G401 (cell line): ENCODE measurements around the gene RBPMS2. TPM values are rescaled to one million over a fixed set of nuclear protein-coding genes. Genes with fewer than 3 reads are reported as not detected.
"Not testable (repeated sequence)": the region's sequence is repeated elsewhere in the genome, so short reads cannot be mapped to it uniquely, and the experiment has no call there.

Experiments
- DNase-seq: peaks from one replicate; pipeline ENCODE4 v3.0.0-alpha.2; 2015; ENCODE audit warnings: low spot score
- in situ Hi-C: cut with HindIII; loops from 2 replicates; pipeline ENCODE4 v1.10.0; 2016; ENCODE audit warnings: low sequenced_read_pairs, mixed read lengths
- total RNA-seq: library from RNA; depleted of rRNA; stranded (reverse); fragments of >200 nt; shearing (Covaris generic); gene quantifications from 2 replicates; pipeline ENCODE4 v1.2.3, GENCODE V29; 2014; rRNA removed

RBPMS2 gene
- 0.12 and 0.27 TPM in 2 replicates for total RNA-seq

DNA sequence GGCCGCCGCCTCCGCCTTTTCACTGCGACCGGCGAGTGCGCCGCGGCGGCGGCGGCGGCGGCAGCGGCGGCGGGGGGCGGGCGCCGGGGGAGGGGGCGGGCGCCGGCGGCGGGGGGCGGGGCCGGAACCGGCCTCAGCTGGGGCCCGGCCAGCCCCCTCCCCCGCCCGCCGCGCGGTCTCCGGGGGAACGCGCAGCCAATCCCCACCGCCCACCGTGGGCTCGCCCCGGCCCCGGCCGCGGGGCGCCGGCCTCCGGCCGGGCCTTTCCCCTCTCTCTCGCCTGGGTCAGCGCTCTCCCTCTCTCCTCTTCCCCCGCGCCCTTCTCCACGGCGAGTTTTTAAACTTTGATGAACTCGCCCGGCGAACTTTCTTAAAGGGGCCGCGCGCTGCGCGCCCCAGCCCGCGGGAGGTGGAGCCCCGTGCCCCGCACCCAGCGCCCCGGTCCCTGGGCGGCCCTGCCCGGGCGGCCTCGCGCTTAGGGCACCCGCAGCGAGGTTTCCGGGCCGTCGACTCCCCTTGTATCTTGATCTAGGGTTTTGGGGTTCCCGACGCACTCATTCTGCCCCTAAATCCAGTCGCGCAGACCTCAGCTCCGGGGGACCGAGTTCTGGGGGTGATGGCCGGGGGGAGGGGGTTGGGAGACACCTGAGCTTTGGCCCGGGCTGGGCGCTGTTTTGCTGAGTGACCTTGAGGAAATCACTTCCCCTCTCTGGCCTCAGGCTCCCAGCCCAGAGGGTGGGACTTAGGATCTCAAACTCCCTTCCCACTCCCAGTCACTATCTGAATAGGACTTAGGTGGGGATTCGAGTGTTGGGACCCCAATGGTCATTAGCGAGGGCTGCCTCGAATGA, at the start of gene RBPMS2:
TSS of gene RBPMS2 (minus strand) at position 39 of the 851 bp plus-strand sequence. CDS start 270 bp downstream, outside the sequence.
- in situ Hi-C loops = no loop called here

DNA sequence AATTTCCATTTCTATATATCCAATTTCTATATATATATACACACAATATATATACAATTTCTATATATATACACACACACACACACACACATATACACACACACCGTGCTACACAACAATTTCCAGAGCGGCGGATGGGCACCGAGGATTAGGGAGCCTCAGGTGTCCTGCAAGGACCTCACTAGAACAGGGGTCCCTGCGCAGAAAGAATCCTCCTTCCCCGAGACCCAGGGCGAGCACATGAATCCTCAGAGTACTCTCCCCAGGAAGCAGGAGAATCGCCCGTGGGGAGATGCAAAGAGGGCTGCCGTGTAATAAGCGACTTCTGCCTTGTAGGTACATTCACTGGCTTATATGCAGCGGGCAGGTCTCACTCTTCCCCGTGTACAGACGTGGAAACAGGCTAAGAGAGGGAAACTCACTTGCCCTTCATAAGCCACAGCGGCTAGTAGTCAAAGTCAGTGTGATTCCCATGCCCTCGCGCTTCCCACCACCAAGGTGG, 49.6 kb upstream of the RBPMS2 start:
- DNase-seq = no peak
- in situ Hi-C loops = no loop called here

More for the DNA sequence above, at the start of gene RBPMS2:
- DNase-seq = no peak

DNA sequence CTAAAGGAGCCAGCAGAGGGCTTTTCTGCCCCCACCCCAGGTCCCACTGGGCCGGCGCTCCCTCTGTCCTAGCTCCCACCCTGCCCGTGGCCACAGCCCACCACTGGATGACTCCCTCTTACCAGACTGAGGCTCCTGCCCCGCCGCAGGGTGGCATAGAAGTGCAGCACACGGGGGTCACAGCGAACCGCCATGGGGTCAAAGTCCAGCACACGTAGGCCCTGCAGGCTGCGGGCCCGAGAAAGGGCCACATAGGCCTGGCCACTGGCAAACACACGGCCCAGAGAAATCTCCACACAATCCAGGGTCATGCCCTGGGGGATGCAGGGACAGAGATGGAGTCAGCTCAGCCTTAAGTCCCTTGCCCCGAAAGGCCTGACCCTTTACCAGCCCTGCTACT, 41.1 kb upstream of the RBPMS2 start:
- DNase-seq = no peak
- in situ Hi-C loops = no loop called here

DNA sequence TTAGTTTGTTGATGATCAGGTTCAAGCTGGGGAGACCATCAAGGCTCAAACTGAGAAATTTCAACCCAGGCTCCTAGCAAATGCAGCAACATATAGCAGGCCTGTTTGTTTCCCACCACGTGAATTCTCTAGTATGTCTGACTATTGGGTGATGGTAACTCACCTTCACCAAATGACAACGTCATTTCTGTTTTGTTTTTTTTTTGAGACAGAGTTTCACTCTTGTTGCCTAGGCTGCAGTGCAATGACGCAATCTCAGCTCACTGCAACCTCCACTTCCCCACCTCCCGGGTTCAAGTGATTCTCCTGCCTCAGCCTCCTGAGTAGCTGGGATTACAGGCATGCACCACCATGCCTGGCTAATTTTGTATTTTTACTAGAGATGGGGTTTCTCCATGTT, 39.6 kb upstream of the RBPMS2 start:
- in situ Hi-C loops, DNase-seq: not testable (repeated sequence)

DNA sequence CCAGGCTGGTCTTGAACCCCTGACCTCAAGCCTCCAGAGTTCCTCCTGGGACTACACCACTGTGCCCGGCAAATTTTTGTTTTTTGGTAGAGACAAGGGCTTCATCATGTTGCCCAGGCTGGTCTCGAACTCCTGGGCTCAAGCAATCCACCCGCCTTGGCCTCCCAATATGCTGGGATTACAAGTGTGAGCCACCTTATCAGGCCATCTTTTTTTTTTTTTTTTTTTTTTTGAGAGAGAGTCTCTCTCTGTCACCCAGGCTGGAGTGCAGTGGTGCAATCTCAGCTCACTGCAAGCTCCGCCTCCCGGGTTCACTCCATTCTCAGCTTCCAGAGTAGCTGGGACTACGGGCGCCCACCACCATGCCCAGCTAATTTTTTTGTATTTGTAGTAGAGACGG, 38.9 kb upstream of the RBPMS2 start:
- in situ Hi-C loops, DNase-seq: not testable (repeated sequence)

DNA sequence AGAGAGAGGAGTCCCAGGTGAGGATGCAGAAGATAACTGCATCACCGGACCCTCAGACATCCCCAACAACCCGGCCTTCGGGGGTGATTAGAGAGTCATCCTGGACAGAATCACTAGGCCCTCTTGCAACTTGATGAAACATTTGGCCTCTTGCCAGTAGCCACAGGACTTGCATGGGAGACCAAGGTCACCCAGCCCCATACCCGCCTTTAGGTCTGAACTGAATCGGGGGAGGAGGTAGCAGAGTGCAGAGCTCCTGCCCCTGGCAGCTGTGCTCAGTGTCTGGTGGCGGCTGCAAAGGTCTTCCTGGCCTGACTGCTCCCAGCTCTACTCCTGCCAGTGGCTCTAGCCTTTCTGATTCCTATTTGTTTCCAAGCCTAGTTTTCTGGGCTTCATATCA, 37.7 kb upstream of the RBPMS2 start:
- in situ Hi-C loops = no loop called here
- DNase-seq = no peak

DNA sequence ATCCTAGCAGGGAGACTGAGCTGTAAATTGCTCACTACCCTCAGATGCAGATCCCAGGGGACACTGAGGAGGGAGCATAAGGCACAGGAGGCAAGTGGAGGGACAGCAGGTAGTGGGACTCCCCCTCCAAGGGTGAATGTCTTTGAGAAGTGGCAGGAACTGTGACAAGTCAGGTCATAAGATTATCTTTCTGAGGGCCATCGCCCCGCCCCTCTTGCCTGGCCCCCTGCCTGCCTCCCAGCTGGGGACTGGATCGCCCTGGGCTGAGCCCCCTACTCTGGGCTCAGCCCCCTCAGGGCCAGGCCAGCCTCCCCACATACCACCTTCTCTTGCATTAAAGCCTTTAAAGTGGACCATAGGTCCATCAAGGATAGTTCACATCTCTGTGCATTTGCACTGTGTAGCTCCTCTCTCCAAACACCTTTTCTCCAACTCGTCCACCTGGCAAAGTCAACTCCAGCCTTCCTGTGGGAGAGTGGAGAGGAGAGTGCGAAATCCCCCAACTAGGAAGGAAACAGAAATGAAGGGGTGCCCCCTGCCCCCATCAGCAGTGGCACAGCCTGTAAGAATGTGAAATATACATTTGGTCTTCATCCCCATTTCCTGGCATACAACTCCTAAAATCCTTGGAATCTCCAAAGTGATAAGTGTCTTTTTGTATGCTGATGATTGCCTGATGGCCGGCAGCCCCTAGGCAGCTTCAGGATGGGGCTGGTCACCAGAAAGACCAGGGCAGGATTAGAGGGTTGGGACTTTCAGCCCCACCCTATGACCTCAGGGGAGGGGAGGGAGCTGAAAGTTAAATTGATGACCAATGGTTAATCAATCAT, 35.3 kb upstream of the RBPMS2 start:
- no peak for DNase-seq
- in situ Hi-C loops = no loop called here

DNA sequence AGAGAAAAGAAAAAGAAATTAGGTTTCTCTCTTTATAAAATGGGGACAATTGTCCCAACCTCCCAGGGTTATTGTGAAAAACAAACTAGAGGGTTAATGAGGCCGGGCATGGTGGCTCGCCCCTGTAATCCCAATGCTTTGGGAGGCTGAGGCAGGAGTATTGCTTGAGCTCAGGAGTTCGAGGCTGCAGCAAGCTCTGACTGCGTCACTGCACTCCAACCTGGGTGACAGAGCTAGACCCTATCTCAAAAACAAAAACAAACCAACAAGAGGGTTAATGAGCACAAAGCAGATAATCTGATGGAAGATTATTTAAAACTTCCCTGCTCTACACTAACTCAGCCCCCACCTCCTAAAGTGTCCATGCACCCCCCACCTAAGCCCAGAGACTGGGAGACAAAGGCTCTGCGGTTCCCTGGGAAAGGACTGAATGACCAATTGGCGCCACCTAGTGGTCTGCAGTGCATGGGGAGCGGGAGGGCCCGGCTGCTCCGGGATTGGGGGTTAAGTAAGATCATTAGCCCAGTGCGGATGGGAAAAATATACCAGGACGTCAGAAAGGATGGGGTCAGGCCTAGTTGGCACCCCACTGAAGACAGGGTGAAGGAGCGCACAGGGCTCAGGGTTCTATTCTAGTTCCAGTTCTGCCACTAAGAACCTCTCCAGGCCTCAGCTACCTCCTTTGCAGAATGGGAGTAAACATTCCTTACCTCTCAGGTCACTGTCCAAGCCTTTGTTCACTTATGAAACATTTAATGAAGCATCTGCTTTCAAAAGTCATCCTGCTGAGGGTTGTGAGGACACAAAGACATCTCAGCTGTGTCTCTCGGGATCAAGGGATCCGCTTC, 34.5 kb upstream of the RBPMS2 start:
- in situ Hi-C loops = no loop called here
- DNase-seq = peak; percentile 76

DNA sequence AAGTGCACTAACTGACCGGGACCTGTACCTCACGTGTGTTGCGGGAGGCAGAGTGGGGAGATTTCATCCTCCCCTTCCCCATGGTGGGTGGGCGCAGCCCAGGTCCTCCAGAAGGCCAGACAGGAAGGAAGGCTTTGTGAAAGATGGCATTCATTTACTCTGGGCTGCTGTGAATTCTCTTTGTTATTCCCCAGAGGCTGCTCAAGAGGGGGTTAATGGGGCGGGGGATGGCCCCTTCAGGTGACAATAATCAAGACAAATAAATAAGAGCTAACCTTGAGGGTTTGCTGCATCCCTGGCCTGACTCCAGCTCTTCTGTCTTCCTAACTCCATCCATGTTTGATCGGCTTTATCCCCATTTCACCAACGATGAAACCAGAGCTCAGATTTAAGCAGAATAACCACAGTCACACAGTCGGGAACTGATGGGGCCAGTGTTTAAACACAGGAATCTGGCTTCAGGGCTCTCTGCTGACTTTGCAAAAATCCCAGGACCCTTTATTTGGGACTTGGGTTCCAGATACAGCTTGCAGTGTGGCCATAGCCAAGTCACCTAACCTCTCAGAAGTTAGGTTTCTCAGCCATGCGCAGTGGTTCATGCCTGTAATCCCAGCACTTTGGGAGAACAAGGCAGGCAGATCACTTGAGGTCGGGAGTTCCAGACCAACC, 33.5 kb upstream of the RBPMS2 start:
- no peak for DNase-seq
- in situ Hi-C loops = no loop called here

DNA sequence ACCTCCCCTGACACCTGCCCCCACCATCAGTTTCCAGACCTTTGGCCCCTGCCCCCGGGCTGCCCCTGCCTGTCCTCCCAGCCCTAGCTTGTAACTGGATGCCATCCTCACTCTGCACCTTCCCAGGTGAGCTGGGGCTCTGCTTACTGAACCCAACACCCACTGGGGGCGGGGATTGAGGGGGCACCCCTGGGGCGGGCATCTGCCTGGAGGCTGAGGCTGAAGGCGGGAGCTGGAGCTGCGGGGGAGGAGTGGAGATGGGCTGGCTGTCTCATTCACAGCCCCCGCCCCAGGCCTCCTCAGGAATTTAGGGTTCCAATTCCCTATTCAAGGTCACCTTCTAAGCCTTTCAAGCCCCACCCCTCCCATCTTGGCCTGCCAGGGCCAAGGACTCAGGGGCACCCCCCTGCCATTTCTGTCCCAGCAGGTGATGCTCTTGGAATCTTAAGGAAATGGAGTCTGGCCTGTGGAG, 32.4 kb upstream of the RBPMS2 start:
- in situ Hi-C loops = no loop called here
- DNase-seq = no peak

DNA sequence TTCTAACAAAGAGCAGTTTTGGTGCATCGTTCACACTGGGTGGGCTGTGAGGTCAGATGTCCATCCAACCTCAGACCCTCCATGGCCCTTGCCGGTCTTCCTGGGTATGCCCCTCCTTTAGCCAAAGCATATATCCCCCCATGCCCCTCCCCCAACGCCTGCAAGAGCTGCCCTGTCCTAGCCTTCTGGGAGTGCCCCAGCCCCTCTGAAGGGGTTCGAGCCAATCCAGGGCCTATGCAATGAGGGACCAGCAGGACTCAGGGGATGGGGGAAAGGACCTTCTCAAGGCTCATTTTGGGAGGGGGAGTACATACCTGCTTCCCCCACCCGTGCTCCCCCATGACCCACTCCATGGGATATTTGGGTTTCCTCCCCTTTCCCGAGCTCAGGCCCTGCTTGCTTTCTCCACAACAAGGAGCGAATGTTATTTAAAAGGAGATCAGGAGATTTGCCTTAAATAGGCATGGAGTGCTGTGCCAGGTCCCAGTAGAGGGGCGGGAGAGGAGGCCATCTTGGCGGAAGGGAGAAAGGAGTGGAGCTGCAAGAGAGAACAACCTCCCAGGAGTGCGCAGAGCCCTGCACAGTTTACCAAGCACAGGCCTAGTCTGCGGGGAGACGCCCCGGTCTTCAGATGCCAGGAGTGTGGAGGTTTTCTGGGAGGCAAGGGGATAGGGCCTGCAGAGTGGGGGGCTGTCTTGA, 31.8 kb upstream of the RBPMS2 start:
- DNase-seq = peak; percentile 20
- in situ Hi-C loops = no loop called here

DNA sequence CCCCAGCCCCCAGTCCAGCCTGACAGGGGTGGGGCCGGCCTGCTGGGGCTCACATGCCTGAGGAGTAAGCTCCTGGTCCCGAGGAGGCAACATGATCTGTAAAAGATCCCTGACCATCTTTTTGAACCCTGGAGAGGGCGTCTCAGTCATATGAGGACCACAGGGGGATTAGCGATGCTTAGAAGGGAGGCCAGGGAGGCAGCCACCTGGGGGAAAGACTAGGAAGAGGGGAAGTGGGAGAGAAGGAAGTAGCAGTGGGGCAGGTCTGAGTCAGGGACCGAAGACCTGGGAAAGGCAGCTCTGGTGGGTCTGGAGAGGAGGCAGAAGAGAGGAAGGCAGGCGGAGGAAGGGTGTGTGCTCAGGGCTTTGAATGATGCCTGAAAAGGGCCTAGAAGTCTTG, 31.1 kb upstream of the RBPMS2 start:
- in situ Hi-C loops = no loop called here
- peak; percentile 19 for DNase-seq

DNA sequence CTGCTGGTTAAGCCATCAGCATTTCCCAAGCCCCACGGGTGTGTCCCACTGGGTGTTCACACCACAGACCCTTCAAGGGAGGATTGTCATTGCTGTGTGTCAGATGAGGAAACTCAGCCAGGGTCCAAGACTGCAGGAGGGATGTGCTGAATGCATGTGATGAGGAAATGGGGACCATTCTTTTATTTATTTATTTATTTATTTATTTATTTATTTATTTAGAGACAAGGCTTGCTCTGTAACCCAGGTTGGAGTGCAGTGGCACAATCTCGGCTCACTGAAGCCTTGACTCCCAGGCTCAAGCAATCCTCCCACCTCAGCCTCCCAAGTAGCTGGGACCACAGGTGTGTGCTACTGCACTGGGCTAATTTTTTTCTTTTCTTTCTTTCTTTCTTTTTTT, 29.2 kb upstream of the RBPMS2 start:
- in situ Hi-C loops = no loop called here
- no peak for DNase-seq

DNA sequence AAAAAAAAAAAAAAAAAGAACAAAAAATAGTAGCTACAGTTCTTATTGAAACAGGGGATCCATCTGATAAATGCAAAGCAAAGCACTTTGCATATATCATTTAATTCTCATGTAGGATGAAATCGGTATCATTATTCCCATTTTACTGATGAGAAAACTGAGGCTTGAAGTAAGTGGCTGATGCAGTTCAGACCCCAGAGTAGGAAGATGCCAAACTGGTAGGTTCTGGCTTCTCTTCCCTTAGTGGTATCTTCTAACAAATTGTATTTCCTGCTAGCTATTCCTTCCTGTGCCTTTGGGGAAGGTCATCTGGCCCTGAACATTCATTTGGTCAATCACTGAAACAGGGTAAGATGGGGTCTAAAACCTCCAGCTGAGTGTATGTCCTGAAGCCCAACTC, 28.1 kb upstream of the RBPMS2 start:
- no peak for DNase-seq
- in situ Hi-C loops = no loop called here

DNA sequence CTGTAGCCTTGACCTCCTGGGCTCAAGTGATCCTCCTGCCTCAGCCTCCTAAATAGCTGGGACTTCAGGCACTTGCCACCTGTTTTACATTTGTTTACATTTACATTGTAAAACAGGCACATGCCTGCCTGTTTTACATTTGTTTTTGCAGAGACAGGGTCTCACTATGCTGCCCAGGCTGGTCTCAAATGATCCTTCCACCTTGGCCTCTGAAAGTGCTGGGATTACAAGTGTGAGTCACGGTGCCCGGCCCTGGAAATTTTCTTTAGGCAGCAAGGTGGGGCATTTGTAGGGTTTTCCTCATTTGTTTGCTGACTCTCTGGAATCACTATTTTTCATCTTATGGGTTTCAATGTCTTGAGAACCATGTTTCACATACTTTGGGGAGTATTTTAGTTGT, 25.1 kb upstream of the RBPMS2 start:
- DNase-seq = no peak
- in situ Hi-C loops = no loop called here

DNA sequence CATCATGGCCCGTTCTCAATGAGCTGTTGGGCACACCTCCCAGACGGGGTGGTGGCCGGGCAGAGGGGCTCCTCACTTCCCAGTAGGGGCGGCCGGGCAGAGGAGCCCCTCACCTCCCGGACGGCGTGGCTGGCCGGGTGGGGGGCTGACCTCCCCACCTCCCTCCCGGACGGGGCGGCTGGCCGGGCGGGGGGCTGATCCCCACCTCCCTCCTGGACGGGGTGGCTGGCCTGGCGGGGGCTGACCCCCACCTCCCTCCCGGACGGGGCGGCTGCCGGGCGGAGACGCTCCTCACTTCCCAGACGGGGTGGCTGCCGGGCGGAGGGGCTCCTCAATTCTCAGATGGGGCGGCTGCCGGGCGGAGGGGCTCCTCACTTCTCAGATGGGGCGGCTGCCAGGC, 23.5 kb upstream of the RBPMS2 start:
- in situ Hi-C loops, DNase-seq: not testable (repeated sequence)

DNA sequence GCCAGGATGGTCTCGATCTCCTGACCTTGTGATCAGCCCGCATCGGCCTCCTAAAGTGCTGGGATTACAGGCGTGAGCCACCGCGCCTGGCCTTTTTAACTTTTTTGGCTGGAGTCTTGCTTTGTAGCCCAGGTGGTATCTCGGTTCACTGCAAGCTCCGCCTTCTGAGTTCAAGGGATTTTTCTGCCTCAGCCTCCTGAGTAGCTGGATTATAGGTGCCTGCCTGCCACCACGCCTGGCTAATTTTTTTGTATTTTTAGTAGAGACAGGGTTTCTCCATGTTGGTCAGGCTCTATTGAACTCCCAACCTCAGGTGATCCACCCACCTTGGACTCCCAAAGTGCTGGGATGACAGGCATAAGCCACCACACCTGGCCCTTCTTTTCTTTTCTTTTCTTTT, 20.5 kb upstream of the RBPMS2 start:
- in situ Hi-C loops, DNase-seq: not testable (repeated sequence)

DNA sequence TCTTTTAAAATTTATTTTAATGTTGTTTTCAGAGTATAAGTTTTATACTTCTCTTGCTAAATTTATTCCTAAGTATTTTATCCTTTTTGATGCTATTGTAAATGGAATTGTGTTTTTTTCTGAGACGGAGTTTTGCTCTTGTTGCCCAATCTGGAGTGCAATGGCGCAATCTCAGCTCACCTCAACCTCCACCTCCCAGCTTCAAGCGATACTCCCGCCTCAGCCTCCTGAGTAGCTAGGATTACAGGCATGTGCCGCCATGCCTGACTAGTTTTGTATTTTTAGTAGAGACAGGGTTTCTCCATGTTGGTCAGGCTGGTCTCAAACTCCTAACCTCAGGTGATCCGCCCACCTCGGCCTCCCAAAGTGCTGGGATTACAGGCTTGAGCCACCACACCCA, 19.9 kb upstream of the RBPMS2 start:
- DNase-seq, in situ Hi-C loops: not testable (repeated sequence)
